HG02571 (cell line): Measurements from ENCODE around the gene ATP11A.
"Not testable (repeated sequence)": the region's sequence is repeated elsewhere in the genome, so short reads cannot be mapped to it uniquely, and the experiment has no call there.

Experiments used
- ATAC-seq: cut with Tn5 transposase; IDR thresholded peaks from one replicate; pipeline ENCODE4 v1.9.1; 2021; ENCODE audit warnings: mild to moderate bottlenecking, moderate library complexity; ENCODE audit not compliant: unreplicated experiment

ATP11A gene

DNA sequence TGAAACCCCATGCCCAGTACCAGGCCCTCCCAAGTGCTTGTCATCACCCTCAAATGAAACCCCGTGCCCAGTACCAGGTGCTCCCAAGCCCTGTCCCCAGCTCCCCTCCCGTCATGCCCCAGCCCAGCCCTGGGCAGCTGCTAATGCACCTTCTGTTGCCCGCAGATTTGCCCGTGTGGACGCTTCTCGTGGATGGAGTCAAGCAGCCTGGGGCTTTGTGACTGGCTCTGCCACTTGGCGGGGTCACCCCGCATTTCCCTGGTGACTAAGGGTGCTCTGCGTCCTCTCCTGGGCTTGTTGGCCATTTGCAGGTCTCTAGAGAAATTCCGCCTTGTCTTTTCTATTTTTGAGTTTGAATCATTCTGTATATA is 82.7 kb downstream of the ATP11A start:
- no peak for ATAC-seq

GRCh38 chr13:112772929-112773328 is 83.1 kb downstream of the ATP11A start:
- no peak for ATAC-seq

DNA sequence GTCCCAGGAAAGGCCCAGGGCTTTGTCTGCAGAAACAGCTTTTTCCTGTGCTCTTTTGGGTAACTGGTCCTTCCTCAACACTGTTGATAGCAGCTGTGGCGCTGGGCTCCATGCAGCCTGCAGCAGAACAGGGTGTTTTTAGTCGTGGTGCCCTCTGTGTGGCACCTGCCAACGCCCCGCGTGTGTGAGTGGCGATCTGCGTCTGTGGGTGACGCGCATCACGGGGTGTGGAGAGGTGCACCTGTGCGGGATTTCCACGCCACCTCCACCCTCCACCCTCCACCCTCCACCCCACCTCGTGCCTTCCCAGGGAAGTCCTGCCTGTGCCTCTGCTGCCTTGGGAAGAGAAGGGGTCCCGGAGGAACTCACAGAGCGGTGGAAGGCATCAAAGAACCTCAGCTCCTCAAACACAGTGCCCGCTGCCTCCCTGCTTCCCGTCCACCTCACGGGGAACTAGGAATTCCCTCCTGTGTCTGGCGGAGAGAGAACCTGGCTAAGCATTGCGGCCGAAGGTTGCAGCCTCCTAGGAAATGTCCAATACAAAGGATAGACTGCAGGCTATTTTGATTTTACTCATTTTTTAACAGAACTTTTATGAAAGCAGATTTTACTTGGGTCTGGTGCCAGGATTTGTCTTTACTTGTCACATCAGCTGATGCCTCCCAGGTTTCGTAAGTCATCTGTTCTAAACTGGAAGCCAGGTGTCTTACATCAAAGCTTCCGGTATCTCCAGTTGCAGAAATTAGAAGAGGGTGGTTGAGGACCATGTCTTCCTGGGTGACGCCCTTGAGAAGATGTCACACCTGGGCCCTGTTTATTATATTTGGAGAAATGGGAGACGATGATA is 84.0 kb downstream of the ATP11A start:
- ATAC-seq = no peak

GRCh38 chr13:112774448-112774792 is 84.6 kb downstream of the ATP11A start:
- ATAC-seq = no peak

DNA sequence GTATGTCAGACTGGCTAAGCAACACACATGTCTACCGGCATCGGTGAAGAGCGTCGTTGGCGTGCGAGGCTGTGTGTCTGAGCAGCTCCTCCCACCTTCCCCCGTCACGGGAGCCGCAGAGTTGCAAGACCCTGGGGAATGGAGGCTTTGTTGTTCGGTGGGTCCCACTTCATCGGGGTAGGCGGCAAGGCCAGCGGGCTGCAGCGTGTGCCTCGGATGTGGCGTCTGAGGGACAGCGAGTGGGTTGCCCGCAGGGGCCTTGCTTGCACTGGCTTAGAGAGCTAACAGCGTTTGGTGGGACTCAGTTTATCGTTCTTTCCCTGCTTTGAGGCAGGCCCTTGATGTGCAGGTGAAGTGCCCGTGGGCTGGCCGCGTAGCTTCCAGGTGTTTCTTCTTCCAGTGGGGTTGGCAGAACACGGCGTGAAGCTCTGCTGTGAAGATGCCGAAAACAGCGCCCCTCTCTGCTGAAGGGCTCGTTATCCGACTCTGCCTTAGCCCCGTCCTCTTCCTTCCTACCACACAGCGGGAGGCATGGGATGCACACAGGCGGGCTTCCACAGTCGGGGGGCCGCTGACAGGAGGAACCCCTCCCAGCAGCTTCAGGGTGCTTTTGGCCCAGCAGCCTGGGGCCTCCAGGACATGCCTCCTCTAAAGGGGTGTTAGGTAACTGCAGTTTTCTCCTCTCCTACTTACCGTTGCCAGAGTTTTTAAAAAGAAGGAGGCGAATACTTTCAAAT is 85.2 kb downstream of the ATP11A start:
- no peak for ATAC-seq

- no peak for ATAC-seq
These were observed 86.0 kb downstream of the ATP11A start for GRCh38 chr13:112775791-112776279.

GRCh38 chr13:112776354-112776753 is 86.5 kb downstream of the ATP11A start:
- ATAC-seq = no peak

DNA sequence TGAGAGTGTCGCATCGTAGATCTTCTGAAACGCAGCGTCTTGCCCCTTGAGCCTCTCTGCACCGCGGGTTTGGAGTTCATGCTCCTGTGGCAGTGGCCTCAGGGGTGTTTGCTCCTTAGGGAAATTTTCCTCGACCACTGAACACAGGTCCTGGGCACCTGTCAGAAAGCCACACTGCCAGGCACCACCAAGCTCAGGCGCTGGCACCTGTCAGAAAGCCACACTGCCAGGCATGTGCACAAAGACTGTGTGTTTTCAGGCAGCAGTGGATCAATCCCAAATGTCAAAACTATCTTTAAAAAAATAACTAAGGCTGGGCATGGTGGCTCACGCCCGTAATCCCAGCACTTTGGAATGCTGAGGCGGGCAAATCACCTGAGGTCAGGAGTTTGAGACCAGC is 87.1 kb downstream of the ATP11A start:
- ATAC-seq = no peak

DNA sequence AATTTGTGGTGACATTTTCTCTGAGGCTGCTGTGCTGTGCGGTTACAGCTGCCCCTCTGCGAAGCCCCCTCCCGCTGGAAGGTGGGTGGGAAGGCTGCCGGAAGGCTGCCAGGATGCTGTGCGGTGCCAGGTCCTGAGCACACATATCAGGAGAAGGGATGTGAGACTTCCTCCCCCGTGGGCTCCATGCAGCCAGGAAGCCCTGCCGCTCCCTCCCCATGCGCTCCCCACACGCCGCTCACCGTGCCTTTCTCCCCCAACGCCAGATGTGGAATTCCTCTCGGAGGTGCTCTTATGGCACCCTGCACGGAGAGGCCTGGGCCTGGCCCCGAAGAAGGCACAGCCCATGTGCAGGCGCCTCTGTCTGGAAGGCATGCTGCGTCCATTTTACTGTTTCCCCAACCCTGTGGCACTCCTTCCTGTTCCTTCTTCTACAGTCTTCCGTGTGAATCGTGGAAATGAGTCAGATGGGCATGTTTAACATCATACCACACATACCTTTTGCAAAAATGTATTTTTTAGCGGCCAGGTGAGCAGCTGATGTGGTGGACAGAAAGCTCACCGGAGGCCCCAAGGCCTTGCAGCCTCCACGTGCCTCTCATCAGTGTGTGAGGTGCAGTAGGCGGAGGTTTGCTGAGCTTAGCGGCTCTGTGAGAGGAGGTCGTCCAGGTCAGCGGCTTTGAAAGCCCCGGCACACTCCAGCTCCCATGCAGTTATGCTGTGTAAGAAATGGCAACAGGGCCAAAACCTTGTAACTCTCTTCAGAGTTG is 88.0 kb downstream of the ATP11A start:
- ATAC-seq = no peak

GRCh38 chr13:112779856-112780604 is 90.2 kb downstream of the ATP11A start:
- no peak for ATAC-seq

DNA sequence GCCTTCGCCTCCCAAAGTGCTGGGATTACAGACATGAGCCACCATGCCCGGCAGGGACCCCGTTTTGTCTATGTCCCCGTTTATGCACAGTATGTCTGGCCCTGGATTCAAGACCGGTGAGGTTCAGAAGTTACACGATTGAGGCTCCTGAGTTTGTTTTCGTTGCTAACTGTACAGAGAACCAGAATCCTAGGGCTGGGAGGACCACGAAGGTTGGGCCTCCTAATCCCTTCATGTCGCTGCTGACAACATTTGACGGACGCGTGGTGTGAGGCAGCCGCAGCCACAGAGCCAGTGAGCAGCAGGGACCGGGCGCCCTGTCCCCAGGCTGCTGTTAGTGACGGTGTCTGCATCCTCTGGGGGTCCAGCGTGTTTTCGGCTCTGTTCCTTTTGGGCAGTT is 91.4 kb downstream of the ATP11A start:
- no peak for ATAC-seq

DNA sequence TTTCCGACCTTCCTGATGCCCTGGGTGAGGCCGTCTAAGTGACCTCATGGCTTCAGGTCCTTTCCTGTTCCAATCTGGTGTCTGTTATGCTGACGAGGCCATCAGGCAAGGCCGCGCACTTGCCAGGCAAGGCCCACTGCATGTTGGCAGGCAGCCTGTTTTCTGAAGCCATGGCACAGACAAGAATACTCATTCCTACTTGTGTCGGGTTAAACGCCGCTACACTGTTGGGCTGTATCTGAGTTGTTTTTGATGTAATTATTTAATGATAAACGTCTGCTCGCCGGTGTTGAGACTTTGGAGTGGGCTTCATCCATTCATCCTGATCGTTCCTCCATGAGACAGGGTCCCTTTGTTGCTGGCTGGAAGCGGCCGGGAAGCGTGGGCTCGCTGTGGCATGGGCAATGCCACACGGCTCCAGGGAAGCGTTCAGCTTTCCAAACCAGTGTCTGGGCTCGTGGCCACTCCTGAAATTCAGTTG is 92.1 kb downstream of the ATP11A start:
- ATAC-seq = no peak

GRCh38 chr13:112782429-112783010 is 92.7 kb downstream of the ATP11A start:
- no peak for ATAC-seq

DNA sequence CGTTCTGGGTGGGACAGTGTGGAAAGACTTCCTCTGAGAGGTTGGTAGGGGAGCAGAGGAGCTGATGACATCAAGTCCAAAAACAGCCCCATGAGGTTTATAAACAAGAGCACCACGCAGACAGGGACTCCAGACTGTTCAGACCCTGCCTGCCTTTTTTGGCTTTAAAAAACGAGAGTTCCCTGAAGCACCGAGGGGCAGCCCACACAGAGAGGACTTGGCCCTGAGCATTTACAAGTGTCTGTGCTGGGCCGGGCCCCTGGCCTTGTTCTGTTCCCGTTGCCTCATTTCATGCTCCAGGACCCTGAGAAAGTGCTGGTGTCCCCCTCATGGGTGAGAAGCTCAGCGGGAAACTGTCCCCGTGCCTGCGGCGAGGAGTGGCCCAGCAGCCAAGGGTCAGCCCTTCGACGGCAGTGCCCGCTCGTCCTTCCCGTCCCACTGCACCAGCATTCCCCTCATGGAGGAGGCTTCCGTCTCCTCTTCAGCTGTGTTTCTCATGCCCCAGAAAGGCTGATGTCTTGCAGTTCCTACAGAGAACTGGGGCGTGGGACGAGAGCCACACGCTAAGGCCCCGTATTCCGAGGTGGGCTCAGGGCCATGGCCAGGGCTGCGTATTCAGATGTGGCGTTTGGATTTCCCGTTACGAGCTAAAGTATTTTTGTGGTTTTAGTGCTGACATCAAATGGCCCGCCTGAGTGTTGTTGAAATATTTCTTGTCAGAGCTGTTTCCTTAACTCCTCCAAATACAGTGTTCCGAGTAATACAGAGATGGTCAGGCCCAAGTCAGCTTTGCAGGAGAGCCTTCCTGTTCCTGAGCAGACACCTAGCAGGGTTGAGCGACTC is 93.5 kb downstream of the ATP11A start:
- ATAC-seq = no peak

DNA sequence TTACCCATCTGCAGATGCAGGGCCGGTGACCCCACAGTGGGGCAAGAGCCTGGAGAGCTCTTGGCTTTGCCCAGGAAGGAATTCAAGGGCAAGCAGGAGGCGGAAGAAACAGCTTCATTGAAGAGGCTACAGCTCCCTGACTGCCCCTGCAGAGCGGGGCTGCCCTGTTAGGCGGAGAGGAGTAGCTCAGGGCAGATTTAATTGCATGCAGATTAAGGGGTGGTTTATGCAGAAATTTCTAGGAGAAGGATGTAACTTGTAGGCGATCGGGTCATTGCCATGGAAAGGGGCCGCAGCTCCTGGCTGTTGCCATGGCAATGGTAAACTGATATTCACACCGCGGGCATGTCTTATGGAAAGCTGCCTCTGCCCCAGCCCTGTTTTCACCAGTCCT is 94.1 kb downstream of the ATP11A start:
- no peak for ATAC-seq

DNA sequence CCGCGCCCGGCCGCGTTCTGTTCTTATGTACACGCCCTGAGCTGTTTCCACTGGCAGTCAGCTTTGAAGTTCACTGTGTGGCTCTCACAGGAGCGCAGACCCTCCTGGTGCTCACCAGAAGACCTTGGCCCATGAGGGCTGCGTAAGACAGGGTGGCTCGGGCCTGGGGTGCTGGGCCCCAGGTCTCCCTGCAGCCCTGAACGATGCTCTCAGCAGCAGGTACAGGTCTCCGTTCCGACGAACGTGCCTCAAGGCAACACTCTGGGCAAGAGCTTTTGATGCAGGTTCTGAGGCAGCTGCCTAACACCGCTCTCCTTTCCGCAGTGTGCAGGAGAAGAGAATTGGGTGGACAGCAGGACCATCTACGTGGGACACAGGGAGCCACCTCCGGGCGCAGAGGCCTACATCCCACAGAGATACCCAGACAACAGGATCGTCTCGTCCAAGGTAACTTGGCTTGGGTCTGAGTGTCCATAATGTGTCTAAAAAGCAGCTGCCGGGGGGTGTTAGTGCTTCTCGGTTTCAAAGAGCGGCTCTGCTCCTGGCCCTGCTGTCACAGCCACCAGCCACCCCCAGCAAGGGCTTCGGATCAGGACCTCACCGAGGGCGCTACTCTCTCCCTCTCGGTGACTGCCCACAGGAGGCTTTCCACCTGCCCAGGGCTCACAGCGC is 95.1 kb downstream of the ATP11A start:
- no peak for ATAC-seq

DNA sequence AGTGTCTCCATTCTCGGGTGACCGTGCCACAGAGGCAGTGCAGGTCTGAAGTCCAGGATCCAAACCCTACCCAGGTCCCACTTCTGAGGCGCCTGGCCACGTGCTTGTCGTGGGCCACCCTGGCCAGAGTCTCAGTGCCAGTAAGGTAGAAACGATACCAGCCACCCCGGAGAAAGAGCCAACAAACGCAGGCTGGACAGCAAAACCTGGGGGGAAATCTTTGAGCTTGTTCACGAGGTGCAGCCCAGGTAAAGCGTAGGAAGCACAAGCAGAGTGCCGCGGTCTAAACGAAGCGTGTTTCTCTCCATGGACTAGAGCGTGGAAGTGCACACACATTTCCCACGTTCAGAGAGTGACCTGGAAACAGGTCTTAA is 95.6 kb downstream of the ATP11A start:
- no peak for ATAC-seq

DNA sequence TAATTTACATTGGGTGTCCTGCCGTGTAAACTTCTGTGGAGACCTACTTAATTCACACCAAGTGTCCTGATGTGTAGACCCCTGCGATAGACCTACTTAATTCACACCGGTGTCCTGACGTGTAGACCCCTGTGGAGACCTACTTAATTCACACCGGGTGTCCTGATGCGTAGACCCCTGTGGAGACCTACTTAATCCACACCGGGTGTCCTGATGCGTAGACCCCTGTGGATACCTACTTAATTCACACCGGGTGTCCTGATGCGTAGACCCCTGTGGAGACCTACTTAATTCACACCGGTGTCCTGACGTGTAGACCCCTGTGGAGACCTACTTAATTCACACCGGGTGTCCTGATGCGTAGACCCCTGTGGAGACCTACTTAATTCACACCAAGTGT is 97.0 kb downstream of the ATP11A start:
- ATAC-seq = not testable (repeated sequence)
